Measurements from ENCODE around the gene NAA20.

Gene NAA20

GRCh38 chr20:19991854-19992253, 25.3 kb upstream of the NAA20 start:
- H3K27ac ChIP-seq = no peak overlapping the region
- peaks cover 9 to 27% (median 20%) of the 10 kb centered on the region in 3 donors for H3K36me3 ChIP-seq

GRCh38 chr20:19992996-19993908, 23.9 kb upstream of the NAA20 start:
- intact Hi-C loops (cut with DNase I; ENCODE audit: low total_unique reads) = loop anchor here (10.0 kb wide), 1 partner anchor 298 kb away; no protein-coding TSS in a partner anchor
- Histone ChIP-seq H3K4me1 (peaks cover 0 to 63% (median 39%) of the 10 kb centered on the region in 4 donors), H3K27me3 (no peaks in the 10 kb centered on the region), H3K27ac (peak overlapping the region; percentile 73 to 83), H3K9me3 (no peaks in the 10 kb centered on the region), H3K4me3 (peak overlapping the region; percentile 9 to 32), H3K36me3 (peaks cover 14 to 41% (median 32%) of the 10 kb centered on the region in 3 donors)
- no peak for TF ChIP-seq CTCF (IDR thresholded peaks at IDR 0.05)
- peak in 1 of 2 donors; percentile 79 for DNase-seq

More at GRCh38 chr20:19991854-19992253, 25.3 kb upstream of the NAA20 start:
- intact Hi-C loops (cut with DNase I; ENCODE audit: low total_unique reads) = loop anchor here (10.0 kb wide), 1 partner anchor 297 kb away; no protein-coding TSS in a partner anchor
- DNase-seq = no peak
- no peak overlapping the region for H3K4me3 ChIP-seq
- H3K4me1 ChIP-seq = peaks cover 0 to 66% (median 42%) of the 10 kb centered on the region in 4 donors
- H3K27me3 ChIP-seq = no peaks in the 10 kb centered on the region
- H3K9me3 ChIP-seq = no peaks in the 10 kb centered on the region
- no peak for TF ChIP-seq CTCF (IDR thresholded peaks at IDR 0.05)

- peak overlapping the region; percentile 73 to 83 for H3K27ac ChIP-seq
- H3K4me3 ChIP-seq = no peak overlapping the region
- H3K36me3 ChIP-seq = peaks cover 23 to 50% (median 40%) of the 10 kb centered on the region in 3 donors
- intact Hi-C loops (cut with DNase I; ENCODE audit: low total_unique reads) = loop anchor here (2.0 to 10.0 kb wide), 2 partner anchors 207 to 299 kb away; no protein-coding TSS in a partner anchor
- no peaks in the 10 kb centered on the region for H3K9me3 ChIP-seq
- peak in 1 of 2 experiments; percentile 11 for TF ChIP-seq CTCF (IDR thresholded peaks at IDR 0.05)
- peaks cover 0 to 54% (median 34%) of the 10 kb centered on the region in 4 donors for H3K4me1 ChIP-seq
- no peak for DNase-seq
- no peaks in the 10 kb centered on the region for H3K27me3 ChIP-seq
These were observed 23.0 kb upstream of the NAA20 start for GRCh38 chr20:19993958-19994669.

- intact Hi-C loops (cut with DNase I; ENCODE audit: low total_unique reads) = loop anchor here (2.0 to 10.0 kb wide), 2 partner anchors 209 to 301 kb away; no protein-coding TSS in a partner anchor
- peak overlapping the region; percentile 73 to 83 for H3K27ac ChIP-seq
- TF ChIP-seq CTCF (IDR thresholded peaks at IDR 0.05) = peak; percentile 78 to 83
- H3K4me3 ChIP-seq = no peak overlapping the region
- DNase-seq = no peak
- peaks cover 25 to 56% (median 47%) of the 10 kb centered on the region in 3 donors for H3K36me3 ChIP-seq
- H3K4me1 ChIP-seq = peaks cover 0 to 43% (median 32%) of the 10 kb centered on the region in 4 donors
- H3K27me3 ChIP-seq = no peaks in the 10 kb centered on the region
- H3K9me3 ChIP-seq = no peaks in the 10 kb centered on the region
These were observed 21.8 kb upstream of the NAA20 start for GRCh38 chr20:19995220-19995863.

GRCh38 chr20:19996222-19996621, 20.9 kb upstream of the NAA20 start:
- no peak overlapping the region for H3K4me3 ChIP-seq
- H3K9me3 ChIP-seq = no peaks in the 10 kb centered on the region
- no peak for DNase-seq
- intact Hi-C loops (cut with DNase I; ENCODE audit: low total_unique reads) = loop anchor here (10.0 kb wide), 1 partner anchor 301 kb away; no protein-coding TSS in a partner anchor
- H3K4me1 ChIP-seq = peaks cover 0 to 43% (median 32%) of the 10 kb centered on the region in 4 donors
- H3K27me3 ChIP-seq = no peaks in the 10 kb centered on the region
- H3K27ac ChIP-seq = peak overlapping the region; percentile 46 to 73
- peaks cover 33 to 59% (median 50%) of the 10 kb centered on the region in 3 donors for H3K36me3 ChIP-seq
- TF ChIP-seq CTCF (IDR thresholded peaks at IDR 0.05) = no peak

All from tibial artery (tissue), 4 donors.